A549 (cell line): Measurements from ENCODE around the gene NCOA1. TPM values are rescaled to one million over a fixed set of nuclear protein-coding genes. Genes with fewer than 3 reads are reported as not detected.

ENCODE experiments used
- ATAC-seq, 2 experiments: fragments of 200-7000 bp in 1 of 2; fragments of >200 bp in 1 of 2; cut with Nextera tagmentation in 1 of 2; cut with Tn5 transposase in 1 of 2; 3 replicates each; pipeline versions ENCODE4 v1.8.0 to v1.9.1; 2018 to 2020; ENCODE audit warnings: mild to moderate bottlenecking in 1 of 2, moderate library complexity in 1 of 2
- CTCF ChIA-PET: fragments of 300-600 bp; sonication (Branson Sonifier 250); formaldehyde crosslinking; extraction: SDS; loops from one replicate; lab custom pipeline; 2021; ENCODE audit warnings: antibody characterized with exemption, inconsistent platforms; lab: Yijun Ruan, JAX
- POLR2A ChIA-PET: fragments of 350-600 bp; formaldehyde crosslinking; extraction: SDS; loops from one replicate; lab custom pipeline; 2021; ENCODE audit warnings: antibody characterized with exemption, inconsistent platforms; lab: Yijun Ruan, JAX
- DNase-seq, 2 experiments: peaks; one replicate each; pipeline versions ENCODE4 v3.0.0 to v3.0.0-alpha.2; 2011 to 2016; ENCODE audit warnings: low read depth in 1 of 2, low spot score in 1 of 2
- FAIRE-seq: peaks from 2 replicates; lab custom pipeline; 2011; peaks lifted over from hg19 to GRCh38; lab: Jason Lieb, UNC
- H3K27ac ChIP-seq, 2 experiments: fragments of >200 bp; sonication (Bioruptor Twin); formaldehyde crosslinking; 3 replicates each; pipeline ENCODE4 v1.5.1; 2016 to 2017
- H3K4me1 ChIP-seq: fragments of >200 bp; sonication (Bioruptor Twin); formaldehyde crosslinking; 3 replicates; pipeline ENCODE4 v1.6.1; 2016
- H3K4me2 ChIP-seq: fragments of >200 bp; sonication (Bioruptor Twin); formaldehyde crosslinking; 3 replicates; pipeline ENCODE4 v1.6.1; 2016
- H3K4me3 ChIP-seq: fragments of >200 bp; sonication (Bioruptor Twin); formaldehyde crosslinking; 3 replicates; pipeline ENCODE4 v1.5.1; 2016
- H3K9me3 ChIP-seq: fragments of >200 bp; sonication (Bioruptor Twin); formaldehyde crosslinking; 3 replicates; pipeline ENCODE4 v1.6.1; 2016
- CBX8 ChIP-seq: fragments of 200-600 bp; sonication (generic); IDR thresholded peaks from 2 replicates; pipeline ENCODE4 v1.6.1; 2016
- CHD2 ChIP-seq: fragments of 150-350 bp; IDR thresholded peaks from 2 replicates; pipeline ENCODE4 v1.6.1; 2014; ENCODE audit warnings: low read length; ENCODE audit not compliant: partially characterized antibody
- ELK1 ChIP-seq: fragments of 150-350 bp; IDR thresholded peaks from 2 replicates; pipeline ENCODE4 v1.6.1; 2014; ENCODE audit warnings: low read depth, mild to moderate bottlenecking, low read length
- EP300 ChIP-seq, 2 experiments: fragments of >200 bp; sonication (Bioruptor Twin); formaldehyde crosslinking; IDR thresholded peaks; 2 replicates in 1 of 2; 3 replicates in 1 of 2; pipeline ENCODE4 v1.6.1; 2016 to 2017
- FOSL2 ChIP-seq, 2 experiments: fragments of 450-650 bp in 1 of 2; fragments of >200 bp in 1 of 2; sonication (Bioruptor Twin) in 1 of 2; formaldehyde crosslinking; IDR thresholded peaks; 2 replicates each; pipeline versions ENCODE4 v1.5.0 to v1.6.1; 2016 to 2020; ENCODE audit warnings: mild to moderate bottlenecking in 1 of 2, moderate library complexity in 1 of 2
- FOXS1 ChIP-seq: fragments of 250-450 bp; sonication (Bioruptor Pico); IDR thresholded peaks from 2 replicates; pipeline ENCODE4 v1.5.0; 2020; ENCODE audit warnings: mild to moderate bottlenecking, moderate library complexity
- GATA3 ChIP-seq: IDR thresholded peaks from 2 replicates; pipeline ENCODE4 v1.6.1; 2012; ENCODE audit warnings: borderline replicate concordance
- HEYL ChIP-seq: fragments of 250-450 bp; sonication (Bioruptor Pico); IDR thresholded peaks from 2 replicates; pipeline ENCODE4 v1.8.0; 2021; ENCODE audit warnings: mild to moderate bottlenecking, moderate library complexity
- HOXA7 ChIP-seq: fragments of 250-450 bp; sonication (Bioruptor Pico); IDR thresholded peaks from 2 replicates; pipeline ENCODE4 v1.5.0; 2020; ENCODE audit warnings: mild to moderate bottlenecking, moderate library complexity
- JUNB ChIP-seq: fragments of >200 bp; sonication (Bioruptor Twin); formaldehyde crosslinking; IDR thresholded peaks from 2 replicates; pipeline ENCODE4 v1.6.1; 2016
- KDM5A ChIP-seq: fragments of 200-600 bp; sonication (generic); IDR thresholded peaks from 2 replicates; pipeline ENCODE4 v1.6.1; 2016; ENCODE audit warnings: antibody characterized with exemption, mild to moderate bottlenecking
- MAZ ChIP-seq: fragments of 150-350 bp; IDR thresholded peaks from 2 replicates; pipeline ENCODE4 v1.6.1; 2014; ENCODE audit warnings: antibody characterized with exemption, low read depth, low read length, borderline replicate concordance
- MYC ChIP-seq: IDR thresholded peaks from 2 replicates; pipeline ENCODE4 v1.6.1; 2012; ENCODE audit warnings: mild to moderate bottlenecking, inconsistent platforms, low read length, improper control_type of control experiment, borderline replicate concordance
- NPAS2 ChIP-seq: fragments of 250-450 bp; sonication (Bioruptor Pico); IDR thresholded peaks from 2 replicates; pipeline ENCODE4 v1.8.0; 2022; ENCODE audit warnings: mild to moderate bottlenecking, moderate library complexity, borderline replicate concordance
- PBX3 ChIP-seq: IDR thresholded peaks from 2 replicates; pipeline ENCODE4 v1.6.1; 2012
- PHF8 ChIP-seq: fragments of 200-600 bp; sonication (generic); IDR thresholded peaks from 2 replicates; pipeline ENCODE4 v1.6.1; 2016; ENCODE audit warnings: low read depth, mild to moderate bottlenecking, antibody characterized with exemption, moderate library complexity, borderline replicate concordance
- POLR2A ChIP-seq: IDR thresholded peaks from 2 replicates; pipeline ENCODE4 v1.6.1; 2012; ENCODE audit warnings: mild to moderate bottlenecking, low read length
- RAD21 ChIP-seq, 2 experiments: fragments of >200 bp in 1 of 2; sonication (Bioruptor Twin) in 1 of 2; formaldehyde crosslinking in 1 of 2; IDR thresholded peaks in 1 of 2; conservative IDR thresholded peaks in 1 of 2; 2 replicates in 1 of 2; 3 replicates in 1 of 2; pipeline ENCODE4 v1.6.1; 2012 to 2018; ENCODE audit warnings: inconsistent platforms in 1 of 2
- RCOR1 ChIP-seq: fragments of 150-350 bp; IDR thresholded peaks from 2 replicates; pipeline ENCODE4 v1.6.1; 2014; ENCODE audit warnings: antibody characterized with exemption, low read length, low read depth
- RFX5 ChIP-seq: fragments of 450-650 bp; IDR thresholded peaks from 2 replicates; pipeline ENCODE4 v1.7.1; 2014; ENCODE audit warnings: antibody characterized with exemption, mild to moderate bottlenecking, moderate library complexity
- RNF2 ChIP-seq: fragments of 200-600 bp; sonication (generic); IDR thresholded peaks from 2 replicates; pipeline ENCODE4 v1.6.1; 2016; ENCODE audit warnings: low read depth, mild to moderate bottlenecking, antibody characterized with exemption, moderate library complexity, borderline replicate concordance
- TP53 ChIP-seq: fragments of 250-450 bp; sonication (Bioruptor Pico); IDR thresholded peaks from 2 replicates; pipeline ENCODE4 v1.5.0; 2021; ENCODE audit warnings: mild to moderate bottlenecking, moderate library complexity
- ZC3H11A ChIP-seq: fragments of 450-650 bp; IDR thresholded peaks from 2 replicates; pipeline ENCODE4 v1.6.1; 2014; ENCODE audit warnings: antibody characterized with exemption, mild to moderate bottlenecking
- WGBS: methylation state at CpG from one replicate; pipeline ENCODE4 v1.1.6; 2017; ENCODE audit errors: missing lambda C conversion rate; 5-methylcytosine and 5-hydroxymethylcytosine counted together
- polyA plus RNA-seq, 4 experiments: library from polyadenylated mRNA; depleted of rRNA in 3 of 4; stranded (reverse); fragments of >200 nt; fragmentation: RNase III in 1 of 4; extraction: RNeasy Plus Mini Kit Qiagen cat#74134 plus additional on column Dnase treatment in 1 of 4; gene quantifications; 2 replicates in 3 of 4; 3 replicates in 1 of 4; pipeline ENCODE4 v1.2.3, GENCODE V29; 2011 to 2017
- TF ChIP-seq, protein P1 (sequence below): fragments of >200 bp; sonication (Bioruptor Twin); formaldehyde crosslinking; IDR thresholded peaks from 3 replicates; pipeline ENCODE4 v1.5.1; 2016
- TF ChIP-seq, protein P2 (sequence below): fragments of >200 bp; sonication (Bioruptor Twin); formaldehyde crosslinking; IDR thresholded peaks from 3 replicates; pipeline ENCODE4 v1.6.1; 2016

The NCOA1 gene
- polyA plus RNA-seq, 2 of the 4 experiments (the other 2 are of a cell fraction): 7.6 to 29.9 TPM

GRCh38 chr2:24559473-24560113 lies 68.5 kb downstream of the NCOA1 start:
- no peak for DNase-seq
- Histone ChIP-seq H3K9me3 (no peaks in the 10 kb centered on the region), H3K27ac (no peak overlapping the region), H3K4me1 (no peaks in the 10 kb centered on the region), H3K4me2 (no peak overlapping the region), H3K4me3 (no peak overlapping the region)
- 88% methylated on average over 2 of the region's 2 CpGs for WGBS
- ATAC-seq: no peak
- no peak for TF ChIP-seq RCOR1
- no peak for TF ChIP-seq HEYL (CRISPR knock-in tag)
- no peak for TF ChIP-seq ELK1
- no peak for TF ChIP-seq HOXA7 (CRISPR knock-in tag)
- no peak for TF ChIP-seq KDM5A
- no peak for TF ChIP-seq MYC
- TF ChIP-seq CBX8: no peak
- TF ChIP-seq NPAS2 (CRISPR knock-in tag): no peak
- no peak for TF ChIP-seq FOXS1 (CRISPR knock-in tag)
- ChIA-PET POLR2A (no interaction called here), CTCF (no interaction called here)
- FAIRE-seq: no peak

DNA sequence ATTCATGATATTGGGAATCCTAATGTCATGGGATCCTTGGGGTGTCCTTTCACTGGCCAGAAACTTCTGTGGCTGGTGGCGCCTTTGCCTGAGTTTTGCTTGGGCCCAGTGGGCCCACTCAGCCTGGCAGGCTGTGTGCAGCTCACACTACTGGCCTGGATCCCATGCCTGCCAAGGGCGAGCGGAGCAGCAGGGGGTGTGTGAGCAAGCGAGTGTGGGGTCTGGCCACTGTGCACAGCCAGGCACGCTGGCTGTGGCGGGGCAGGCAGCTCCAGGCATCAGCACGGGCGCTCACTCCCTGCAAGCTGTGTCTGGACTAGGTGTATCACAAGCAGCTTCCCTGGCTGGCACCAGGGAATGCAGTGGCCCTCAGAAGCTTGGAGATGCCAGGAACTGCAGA lies 74.5 kb downstream of the NCOA1 start:
- DNase-seq: no peak
- WGBS: 99% methylated on average over 8 of the region's 8 CpGs
- Histone ChIP-seq H3K4me2 (no peak overlapping the region), H3K4me3 (no peak overlapping the region), H3K27ac (no peak overlapping the region), H3K9me3 (peaks cover 8% of the 10 kb centered on the region), H3K4me1 (no peaks in the 10 kb centered on the region)
- TF ChIP-seq TP53 (CRISPR knock-in tag): no peak
- no peak for FAIRE-seq
- ChIA-PET POLR2A (no interaction called here), CTCF (interaction anchor here (0.9 to 1.3 kb wide), 3 partner anchors 15 to 263 kb away, joined by 3 to 6 read pairs (median 4); no protein-coding TSS in a partner anchor)
- ATAC-seq: no peak

- WGBS: 71% methylated on average over 3 of the region's 3 CpGs
- no peak overlapping the region for H3K4me2 ChIP-seq
- H3K9me3 ChIP-seq: peaks cover 8% of the 10 kb centered on the region
- CTCF ChIA-PET: interaction anchor here (0.9 to 1.5 kb wide), 4 partner anchors 16 to 262 kb away, joined by 3 to 6 read pairs (median 4); no protein-coding TSS in a partner anchor
- H3K4me1 ChIP-seq: no peaks in the 10 kb centered on the region
- no peak for TF ChIP-seq CBX8
- no peak for TF ChIP-seq NPAS2 (CRISPR knock-in tag)
- no peak for TF ChIP-seq MAZ
- no peak for TF ChIP-seq POLR2A
- no peak for TF ChIP-seq FOSL2 (IDR thresholded peaks at IDR 0.05)
- no peak for TF ChIP-seq FOSL2 (CRISPR knock-in tag; IDR thresholded peaks at IDR 0.05)
- no peak for TF ChIP-seq MYC
- TF ChIP-seq GATA3: no peak
- no peak for TF ChIP-seq JUNB
- TF ChIP-seq, protein P1, sequence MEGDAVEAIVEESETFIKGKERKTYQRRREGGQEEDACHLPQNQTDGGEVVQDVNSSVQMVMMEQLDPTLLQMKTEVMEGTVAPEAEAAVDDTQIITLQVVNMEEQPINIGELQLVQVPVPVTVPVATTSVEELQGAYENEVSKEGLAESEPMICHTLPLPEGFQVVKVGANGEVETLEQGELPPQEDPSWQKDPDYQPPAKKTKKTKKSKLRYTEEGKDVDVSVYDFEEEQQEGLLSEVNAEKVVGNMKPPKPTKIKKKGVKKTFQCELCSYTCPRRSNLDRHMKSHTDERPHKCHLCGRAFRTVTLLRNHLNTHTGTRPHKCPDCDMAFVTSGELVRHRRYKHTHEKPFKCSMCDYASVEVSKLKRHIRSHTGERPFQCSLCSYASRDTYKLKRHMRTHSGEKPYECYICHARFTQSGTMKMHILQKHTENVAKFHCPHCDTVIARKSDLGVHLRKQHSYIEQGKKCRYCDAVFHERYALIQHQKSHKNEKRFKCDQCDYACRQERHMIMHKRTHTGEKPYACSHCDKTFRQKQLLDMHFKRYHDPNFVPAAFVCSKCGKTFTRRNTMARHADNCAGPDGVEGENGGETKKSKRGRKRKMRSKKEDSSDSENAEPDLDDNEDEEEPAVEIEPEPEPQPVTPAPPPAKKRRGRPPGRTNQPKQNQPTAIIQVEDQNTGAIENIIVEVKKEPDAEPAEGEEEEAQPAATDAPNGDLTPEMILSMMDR: no peak
- no peak for TF ChIP-seq CHD2
- TF ChIP-seq EP300 (IDR thresholded peaks at IDR 0.05): no peak
- no peak for TF ChIP-seq PBX3
- TF ChIP-seq RFX5: no peak
- TF ChIP-seq, protein P2, sequence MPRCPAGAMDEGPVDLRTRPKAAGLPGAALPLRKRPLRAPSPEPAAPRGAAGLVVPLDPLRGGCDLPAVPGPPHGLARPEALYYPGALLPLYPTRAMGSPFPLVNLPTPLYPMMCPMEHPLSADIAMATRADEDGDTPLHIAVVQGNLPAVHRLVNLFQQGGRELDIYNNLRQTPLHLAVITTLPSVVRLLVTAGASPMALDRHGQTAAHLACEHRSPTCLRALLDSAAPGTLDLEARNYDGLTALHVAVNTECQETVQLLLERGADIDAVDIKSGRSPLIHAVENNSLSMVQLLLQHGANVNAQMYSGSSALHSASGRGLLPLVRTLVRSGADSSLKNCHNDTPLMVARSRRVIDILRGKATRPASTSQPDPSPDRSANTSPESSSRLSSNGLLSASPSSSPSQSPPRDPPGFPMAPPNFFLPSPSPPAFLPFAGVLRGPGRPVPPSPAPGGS: no peak
- no peak for TF ChIP-seq PHF8
- no peak for TF ChIP-seq HEYL (CRISPR knock-in tag)
- no peak for TF ChIP-seq RAD21 (conservative IDR thresholded peaks at IDR 0.05 in 1 of 2, IDR thresholded peaks at IDR 0.05 in 1 of 2)
- no peak for TF ChIP-seq ZC3H11A
- no peak for TF ChIP-seq RNF2
- no peak for ATAC-seq
- no peak overlapping the region for H3K27ac ChIP-seq
- DNase-seq: no peak
- FAIRE-seq: no peak
- H3K4me3 ChIP-seq: no peak overlapping the region
- POLR2A ChIA-PET: no interaction called here
Observed at GRCh38 chr2:24566209-24566608, 75.2 kb downstream of the NCOA1 start.
